Right renal cortex interstitium (tissue), 3 donors: ENCODE results near the gene ATP5F1E. TPM values are rescaled to one million over a fixed set of nuclear protein-coding genes. Genes with fewer than 3 reads are reported as not detected.
"Not testable (repeated sequence)": the region's sequence is repeated elsewhere in the genome, so short reads cannot be mapped to it uniquely, and the experiment has no call there.

Source experiments
- DNase-seq, 3 donors: peaks; one replicate each; pipeline ENCODE4 v3.0.0-alpha.2; 2013; ENCODE audit warnings: low read depth in 3 of 3, low spot score in 2 of 3
- polyA plus RNA-seq, 3 donors: library from polyadenylated mRNA; unstranded; fragments of 120-200 nt; gene quantifications; one replicate each; pipeline ENCODE4 v1.2.1, GENCODE V29; 2013; ENCODE audit not compliant: insufficient read length in 3 of 3

Gene ATP5F1E
- polyA plus RNA-seq, 3 donors, result 202 to 222 (median 222) TPM

DNA sequence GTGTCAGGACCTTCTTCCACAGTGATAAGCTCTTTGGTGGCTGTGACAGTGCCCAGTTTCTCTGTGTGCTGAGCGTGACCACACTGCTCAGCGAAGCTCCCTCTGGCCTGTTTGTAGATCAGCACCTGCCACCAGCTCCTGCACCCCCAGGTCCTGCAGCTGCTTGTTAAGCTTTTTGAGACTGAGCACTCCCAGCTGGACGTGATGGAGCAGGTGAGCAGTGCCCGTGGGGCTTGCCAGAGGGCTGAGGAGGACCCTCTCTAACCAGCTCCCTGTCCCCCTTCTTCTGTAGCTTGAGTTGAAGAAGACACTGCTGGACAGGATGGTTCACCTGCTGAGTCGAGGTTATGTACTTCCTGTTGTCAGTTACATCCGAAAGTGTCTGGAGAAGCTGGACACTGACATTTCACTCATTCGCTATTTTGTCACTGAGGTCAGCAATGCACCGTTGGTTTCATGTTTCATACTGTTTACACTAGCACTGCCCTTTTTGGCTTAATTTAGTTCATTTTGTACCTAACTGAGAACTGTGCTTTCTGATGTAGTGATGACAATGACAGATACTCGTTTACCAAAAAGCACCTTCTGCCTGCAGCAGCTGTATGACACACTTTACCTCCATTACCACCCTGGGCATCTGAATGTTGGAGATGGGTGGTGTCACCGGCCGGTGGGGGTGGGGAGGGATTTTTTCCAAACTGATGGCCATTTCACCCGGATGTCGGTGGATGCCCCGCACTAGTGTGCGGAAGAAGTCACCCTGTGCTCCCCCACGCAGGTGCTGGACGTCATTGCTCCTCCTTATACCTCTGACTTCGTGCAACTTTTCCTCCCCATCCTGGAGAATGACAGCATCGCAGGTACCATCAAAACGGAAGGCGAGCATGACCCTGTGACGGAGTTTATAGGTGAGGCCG is 38.5 kb downstream of the ATP5F1E start:
- no peak for DNase-seq

DNA sequence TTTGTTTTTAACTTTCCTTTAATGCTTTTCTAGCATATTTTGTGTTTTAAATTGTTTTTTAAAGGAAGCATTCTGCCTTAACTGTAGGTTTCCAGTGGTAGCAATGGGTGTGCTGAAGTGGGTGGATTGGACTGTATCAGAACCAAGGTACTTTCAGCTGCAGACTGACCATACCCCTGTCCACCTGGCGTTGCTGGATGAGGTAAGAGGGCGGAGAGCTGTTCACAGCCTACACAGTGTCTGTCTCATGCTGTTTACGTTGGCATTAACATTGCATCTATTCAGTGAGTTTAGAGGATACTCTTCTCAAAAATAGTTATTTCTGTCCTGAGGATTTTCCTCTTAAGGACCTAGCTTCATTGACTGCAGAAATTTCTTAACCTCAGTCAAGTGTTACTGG is 39.2 kb downstream of the ATP5F1E start:
- DNase-seq, result no peak

DNA sequence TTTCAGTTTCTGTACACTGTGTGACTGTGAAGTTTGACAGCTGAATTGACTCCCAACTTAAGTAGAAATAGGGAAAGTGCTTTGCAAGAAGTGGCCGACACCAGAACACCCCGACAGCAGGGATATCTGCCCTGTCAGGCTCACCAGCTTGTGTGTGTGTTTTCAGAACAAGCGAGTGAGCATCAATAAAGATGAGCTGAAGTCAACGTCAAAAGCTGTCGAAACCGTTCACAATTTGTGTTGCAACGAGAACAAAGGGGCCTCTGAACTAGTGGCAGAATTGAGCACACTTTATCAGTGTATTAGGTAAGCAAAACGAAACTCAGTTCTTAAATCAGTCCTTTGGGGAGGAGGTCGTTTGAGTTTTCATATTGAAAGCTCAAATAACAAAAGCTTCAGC is 40.4 kb downstream of the ATP5F1E start:
- DNase-seq, result no peak

DNA sequence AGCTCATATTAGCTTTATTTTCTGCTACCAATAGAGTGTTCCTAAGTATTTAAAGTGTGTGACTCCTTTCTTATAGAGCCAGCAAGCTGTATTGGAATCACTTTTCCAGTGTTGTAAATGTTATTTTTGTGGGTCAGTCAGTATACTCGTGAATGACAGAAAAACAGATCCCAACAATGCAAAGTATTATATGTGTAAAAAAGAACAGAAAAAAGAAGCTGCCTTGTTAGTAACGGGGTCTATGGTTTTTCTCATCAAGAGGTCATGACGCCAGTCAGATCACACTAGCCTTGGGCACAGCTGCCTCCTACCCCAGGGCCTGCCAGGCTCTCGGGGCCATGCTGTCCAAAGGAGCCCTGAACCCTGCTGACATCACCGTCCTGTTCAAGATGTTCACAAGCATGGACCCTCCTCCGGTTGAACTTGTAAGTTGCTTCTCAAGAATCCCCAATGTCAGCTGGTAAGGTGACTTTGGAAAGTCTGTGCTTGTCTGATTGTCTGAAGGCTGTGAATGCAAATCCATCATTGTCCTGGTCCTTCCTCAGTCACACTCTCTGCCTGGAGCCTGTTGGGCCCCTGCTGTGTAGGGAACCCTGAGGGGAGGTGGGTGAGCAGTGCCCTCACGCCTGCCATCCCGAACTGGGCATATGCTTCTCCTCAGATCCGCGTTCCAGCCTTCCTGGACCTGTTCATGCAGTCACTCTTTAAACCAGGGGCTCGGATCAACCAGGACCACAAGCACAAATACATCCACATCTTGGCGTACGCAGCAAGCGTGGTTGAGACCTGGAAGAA is 41.3 kb downstream of the ATP5F1E start:
- no peak for DNase-seq

DNA sequence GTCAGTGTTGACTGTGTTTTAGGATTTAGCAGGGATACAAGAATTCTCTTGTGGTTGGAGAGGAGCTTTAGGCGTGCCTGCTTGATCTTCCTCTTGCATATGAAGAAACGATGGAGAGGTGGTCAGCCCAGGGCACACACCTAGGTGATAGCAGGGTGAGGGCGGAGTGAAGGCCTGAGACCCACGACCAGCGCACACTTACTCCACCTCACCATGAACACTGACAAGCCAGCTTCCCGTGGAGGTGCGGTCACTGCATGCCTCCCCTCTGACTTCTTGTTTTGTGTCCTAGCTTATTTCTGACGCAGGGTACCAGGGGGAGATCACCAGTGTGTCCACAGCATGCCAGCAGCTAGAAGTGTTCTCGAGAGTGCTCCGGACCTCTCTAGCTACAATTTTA is 42.9 kb downstream of the ATP5F1E start:
- DNase-seq, result no peak

DNA sequence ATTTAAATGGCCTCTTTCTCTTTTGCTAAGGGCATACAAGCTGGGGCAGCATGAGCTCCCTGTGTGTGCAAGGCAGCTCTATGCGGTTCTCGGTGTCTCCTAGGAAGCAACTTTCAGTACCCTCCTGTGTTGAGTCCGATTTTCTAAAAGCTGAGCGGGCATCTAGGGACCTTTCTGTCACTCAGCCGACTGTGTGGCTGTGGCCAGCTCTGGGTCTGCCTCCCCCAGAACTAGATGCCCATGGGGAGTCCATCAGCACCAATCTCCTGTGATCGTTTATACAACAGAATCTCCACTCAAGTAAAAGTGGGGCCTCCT is 43.6 kb downstream of the ATP5F1E start:
- no peak for DNase-seq

DNA sequence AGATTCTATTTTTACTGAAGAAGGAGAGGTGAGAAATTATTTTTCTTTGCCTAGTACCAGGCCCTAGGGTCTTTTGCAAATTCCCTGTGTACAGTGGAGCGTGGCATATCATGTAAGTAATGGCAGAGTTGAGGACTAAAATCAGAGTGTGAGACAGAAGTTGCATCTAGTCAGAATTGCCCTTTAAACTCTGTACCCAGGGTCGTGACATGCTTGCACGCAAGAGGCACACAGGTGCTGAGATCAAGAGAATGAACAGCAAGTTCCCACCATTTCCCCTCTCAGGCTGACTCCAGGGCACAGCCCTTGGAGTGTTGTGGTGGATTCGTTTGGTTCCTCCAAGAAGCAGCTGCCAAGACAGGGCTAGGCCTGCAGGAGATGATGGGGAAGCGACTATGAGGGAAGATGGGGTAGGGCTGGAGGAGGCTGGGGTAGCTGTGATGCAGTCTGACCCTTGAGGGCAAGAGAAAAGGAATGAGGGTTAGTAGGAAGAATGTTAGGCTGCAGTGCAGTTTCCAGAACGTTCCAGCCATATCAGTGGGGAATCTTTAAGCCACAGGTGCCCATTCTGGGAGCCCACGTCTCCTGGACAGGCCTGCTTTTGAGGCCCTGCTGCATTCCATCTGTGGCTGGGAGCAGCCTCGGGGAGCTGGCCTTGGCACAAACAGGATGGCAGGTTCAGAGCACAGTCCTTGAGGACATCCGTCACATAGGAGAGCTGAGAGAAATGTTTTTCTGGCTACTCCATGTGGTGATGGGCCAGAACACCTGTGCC is 44.2 kb downstream of the ATP5F1E start:
- no peak for DNase-seq

DNA sequence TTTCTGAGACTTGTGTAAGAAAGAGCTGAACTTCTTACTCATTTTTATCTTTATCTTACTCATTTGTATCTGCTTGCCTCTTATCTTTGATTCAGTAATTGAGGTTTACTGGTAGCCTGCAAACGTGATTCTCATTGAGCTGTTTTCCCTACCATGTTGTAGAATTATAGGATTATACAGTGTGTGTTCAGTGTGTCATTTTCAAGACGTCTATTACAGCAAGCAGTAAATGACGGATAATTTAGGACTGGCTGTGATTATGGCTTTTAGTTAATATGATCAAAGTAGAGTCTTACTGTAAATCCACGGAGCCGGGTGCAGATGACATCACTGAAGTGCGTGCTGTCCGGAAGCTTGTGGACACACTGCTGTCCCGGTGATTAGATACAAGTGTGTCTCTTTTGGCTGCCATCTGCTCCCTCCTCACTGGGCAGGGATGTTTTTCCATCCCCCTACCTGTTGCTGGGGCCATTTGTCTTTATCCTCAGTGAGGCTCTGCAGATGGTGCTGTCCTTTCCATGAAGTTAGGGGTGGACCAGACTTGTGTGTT is 45.1 kb downstream of the ATP5F1E start:
- no peak for DNase-seq

DNA sequence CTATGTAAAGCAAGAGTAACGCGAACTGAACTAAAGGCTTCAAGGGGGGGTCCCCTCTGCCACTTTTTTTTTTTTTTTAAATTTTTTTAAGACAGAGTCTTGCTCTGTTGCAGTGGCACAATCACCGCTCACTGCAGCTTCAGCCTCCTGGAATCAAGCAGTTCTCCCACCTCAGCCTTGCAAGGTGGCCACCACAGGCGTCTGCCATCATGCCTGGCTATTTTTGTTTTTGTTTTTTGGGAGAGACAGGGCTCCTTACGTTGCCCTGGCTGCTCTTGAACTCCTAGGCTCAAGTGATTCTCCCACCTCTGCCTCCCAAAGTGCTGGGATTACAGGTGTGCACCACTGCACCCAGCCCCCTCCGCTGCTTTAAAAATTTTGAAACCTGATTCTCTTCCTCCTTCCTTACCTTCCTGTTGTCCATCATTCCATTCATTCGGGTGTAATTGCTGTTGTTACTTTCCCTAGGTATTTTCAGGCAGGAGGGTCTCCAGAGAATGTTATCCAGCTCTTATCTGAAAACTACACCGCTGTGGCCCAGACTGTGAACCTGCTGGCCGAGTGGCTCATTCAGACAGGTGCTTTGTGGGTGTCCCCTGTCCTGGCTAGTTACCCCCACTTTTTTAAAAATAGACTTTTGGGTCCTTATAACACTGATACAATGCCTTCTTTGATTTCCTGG is 45.7 kb downstream of the ATP5F1E start:
- no peak for DNase-seq

DNA sequence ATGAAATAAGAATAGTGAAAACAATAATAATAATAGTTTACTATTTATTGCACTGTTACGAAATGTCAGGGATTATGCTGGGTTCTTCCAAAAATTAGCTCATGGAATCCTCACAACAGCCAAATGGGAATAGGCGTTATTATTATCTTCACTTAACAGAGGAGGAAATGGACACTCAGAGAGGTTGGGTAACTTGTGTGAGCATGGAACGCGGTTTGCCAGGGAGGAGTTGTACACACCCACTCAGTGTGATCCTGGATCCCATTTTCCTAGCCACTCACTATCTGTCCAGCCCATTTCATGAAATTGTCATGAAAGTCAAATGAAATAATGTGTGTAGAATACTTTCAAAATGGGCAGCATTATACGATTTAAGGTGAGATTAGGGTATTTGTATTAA is 46.5 kb downstream of the ATP5F1E start:
- DNase-seq, result no peak

DNA sequence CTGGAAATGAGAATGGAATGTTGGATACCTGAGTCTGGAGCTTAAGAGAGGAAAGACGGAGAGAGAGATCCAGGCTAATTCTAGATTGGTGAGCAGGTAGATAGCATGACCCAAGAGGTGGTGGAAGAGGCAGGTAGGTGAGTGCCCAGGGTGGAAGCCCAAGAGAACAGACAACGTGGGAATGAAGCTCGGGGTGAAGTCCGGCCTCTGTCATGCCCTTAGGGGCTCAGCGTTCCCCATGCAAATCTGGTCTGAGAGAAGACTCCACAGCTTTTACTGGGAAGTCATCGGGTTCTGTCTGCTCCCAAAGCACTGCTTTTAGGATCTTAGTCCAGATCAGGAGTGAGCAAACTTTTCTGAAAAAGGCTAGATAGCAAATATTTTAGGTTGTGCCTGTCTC is 47.4 kb downstream of the ATP5F1E start:
- no peak for DNase-seq

DNA sequence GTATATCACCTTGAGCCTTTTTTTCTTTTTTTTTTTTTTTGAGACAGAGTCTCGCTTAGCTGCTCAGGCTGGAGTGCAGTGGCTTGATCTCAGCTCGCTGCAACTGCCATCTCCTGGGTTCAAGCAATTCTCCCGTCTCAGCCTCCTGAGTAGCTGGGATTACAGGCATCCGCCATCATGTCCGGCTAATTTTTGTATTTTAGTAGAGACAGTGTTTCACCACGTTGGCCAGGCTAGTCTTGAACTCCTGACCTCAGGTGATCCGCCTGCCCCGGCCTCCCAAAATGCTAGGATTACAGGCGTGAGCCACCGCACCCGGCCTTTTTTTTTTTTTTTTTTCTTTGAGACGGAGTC is 49.0 kb downstream of the ATP5F1E start:
- DNase-seq, result not testable (repeated sequence)

DNA sequence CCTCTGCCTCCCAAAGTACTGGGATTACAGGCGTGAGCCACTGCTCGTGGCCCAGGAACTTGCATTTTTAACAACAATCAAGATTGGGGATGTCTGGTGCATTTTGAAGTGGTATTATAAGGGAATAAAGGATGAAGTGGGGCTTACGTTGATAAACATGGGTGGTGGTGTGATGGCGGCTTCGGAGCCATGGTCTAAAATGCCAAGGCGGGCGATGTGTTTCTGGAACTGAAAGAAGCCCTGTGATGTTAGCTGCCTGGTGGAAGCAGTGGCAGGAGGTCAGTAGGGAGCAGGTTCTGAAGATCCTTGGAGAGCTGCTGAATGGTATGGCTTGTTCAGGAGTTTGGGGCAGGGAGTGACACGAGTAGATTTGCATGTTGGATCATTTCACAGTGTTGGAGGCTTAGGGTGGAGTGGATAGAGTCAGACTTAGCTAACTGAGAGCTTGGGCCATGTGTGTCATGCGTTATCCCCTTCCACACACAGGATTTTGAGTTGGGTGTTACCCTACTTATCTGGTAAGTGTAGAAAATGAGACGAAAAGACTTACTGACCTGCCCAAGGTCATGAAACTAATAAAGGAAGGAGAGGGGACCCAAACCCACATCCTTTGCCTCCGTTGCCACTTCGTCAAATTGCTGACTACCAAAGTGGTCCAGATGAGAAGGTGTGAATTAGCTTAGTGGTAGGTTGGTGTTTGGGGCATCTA is 49.6 kb downstream of the ATP5F1E start:
- no peak for DNase-seq

DNA sequence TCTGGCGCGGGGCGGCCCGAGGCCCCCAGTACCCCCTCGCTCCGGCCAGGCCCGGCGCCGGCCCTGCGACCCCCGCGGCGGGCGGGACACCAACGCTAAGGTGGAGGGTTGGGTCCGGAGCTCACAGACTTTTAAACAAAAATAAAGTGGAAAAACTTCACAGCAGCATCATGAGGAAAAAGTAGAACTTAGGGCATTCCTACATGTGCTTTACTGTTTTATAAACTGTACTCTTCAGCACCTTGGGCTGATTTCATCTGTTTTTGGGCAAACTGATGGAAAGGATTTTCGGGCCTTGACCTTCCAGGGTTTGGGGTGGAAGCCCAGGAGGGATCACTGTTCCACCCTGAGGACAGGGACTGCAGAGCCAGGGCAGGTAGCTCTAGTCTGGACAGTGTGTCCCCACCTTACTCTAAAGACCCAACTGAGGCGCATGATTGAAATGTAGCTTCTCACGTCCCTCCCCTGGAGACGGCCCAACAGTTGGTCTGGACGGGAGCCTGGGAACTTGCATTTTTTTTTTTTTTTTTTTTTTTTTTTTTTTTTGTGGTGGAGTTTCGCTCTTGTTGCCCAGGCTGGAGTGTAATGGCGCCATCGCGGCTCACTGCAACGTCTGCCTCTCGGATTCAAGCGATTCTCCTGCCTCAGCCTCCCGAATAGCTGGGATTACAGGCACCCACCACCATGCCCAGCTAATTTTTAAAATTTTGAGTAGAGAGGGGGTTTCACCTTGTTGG is 50.3 kb downstream of the ATP5F1E start:
- DNase-seq, result peak in 1 of 3 donors; percentile 36

DNA sequence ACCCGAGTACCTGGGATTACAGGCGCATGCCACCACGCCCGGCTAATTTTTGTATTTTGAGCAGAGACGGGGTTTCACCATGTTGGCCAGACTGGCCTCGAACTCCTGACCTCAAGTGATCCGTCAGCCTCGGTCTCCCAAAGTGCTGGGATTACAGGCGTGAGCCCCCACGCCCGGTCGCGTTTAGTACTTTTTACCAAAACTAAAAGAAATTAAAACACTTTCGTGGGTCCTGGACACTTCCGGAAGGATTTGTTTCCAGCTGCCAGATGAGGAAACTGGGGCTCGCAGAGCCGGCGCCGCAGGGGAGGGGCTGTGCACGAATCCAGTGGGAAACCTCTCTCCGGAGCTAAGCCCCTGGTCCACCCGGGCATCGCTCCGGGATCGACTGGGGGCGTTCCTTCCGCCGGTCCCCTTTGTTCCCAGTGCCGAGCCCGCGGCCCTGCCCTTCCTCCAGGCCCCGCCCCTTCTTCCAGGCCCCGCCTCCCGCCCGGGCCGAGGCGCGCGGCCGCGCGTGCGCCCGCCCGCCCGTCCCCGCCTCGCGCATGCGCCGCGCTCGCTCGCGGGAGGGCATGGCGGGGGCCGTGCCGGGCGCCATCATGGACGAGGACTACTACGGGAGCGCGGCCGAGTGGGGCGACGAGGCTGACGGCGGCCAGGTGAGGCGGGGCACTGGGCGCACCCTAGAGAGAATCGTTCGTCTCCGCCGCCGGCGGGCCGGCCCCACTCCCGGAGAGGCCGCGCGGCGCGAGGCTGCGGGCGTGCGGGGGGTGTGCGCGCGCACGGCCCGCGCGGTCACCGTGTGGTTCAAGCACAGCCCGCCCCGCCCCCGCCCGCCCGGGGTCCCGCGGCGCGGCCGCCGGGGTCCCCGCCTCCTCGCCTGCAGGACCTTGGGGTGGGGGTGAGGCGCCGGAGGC is 51.2 kb downstream of the ATP5F1E start, which contains the start of gene NELFCD:
NELFCD (plus strand) TSS at position 546 of the 917 bp plus-strand sequence; CDS start at position 600, 54 bp downstream.
- DNase-seq, result peak; percentile 61 to 78 (median 75)

DNA sequence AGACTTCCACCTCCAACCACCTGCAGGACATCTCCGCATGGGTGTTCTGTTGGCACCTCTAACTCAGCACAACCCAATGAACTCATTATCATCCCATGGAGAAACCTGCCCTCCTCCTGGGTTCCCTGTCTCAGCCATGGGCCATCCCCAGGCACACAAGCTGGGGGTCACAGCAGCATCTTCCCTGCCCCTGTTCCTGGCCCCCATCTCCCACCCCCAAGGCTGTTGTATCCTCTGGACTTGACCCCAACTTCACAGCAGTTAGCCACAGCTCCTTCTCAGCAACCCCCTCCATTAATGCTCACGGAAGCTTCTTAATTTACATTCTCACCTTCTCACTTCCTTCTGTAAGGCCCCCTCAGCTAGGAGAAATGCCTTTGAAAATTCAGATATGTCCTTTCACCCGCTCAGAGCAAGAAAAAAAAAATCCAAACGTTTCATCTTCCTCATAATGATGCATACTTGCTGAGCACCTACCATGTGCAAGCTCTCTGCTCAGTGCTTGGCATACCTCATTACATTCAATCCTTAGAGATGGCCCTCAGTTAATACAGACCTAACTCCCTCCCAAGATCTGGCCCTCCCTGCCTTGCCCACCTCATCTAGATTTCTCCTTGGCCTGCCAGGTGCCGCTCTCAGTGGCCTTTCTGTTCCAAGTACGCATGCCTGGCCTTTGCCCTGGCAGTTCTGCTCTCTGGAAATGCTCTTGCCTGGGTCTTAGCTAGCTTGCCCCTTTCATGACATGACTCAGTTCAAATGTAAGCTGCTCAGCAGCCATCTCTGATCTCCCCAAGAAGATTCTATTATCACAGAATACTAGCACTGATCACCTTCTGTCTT is 53.6 kb downstream of the ATP5F1E start:
- no peak for DNase-seq
